GM21786 (cell line): ENCODE results near the gene MCCD1.

Experiments used
- ATAC-seq: cut with Tn5 transposase; IDR thresholded peaks from one replicate; pipeline ENCODE4 v1.9.1; 2021; ENCODE audit not compliant: unreplicated experiment

MCCD1 gene

DNA sequence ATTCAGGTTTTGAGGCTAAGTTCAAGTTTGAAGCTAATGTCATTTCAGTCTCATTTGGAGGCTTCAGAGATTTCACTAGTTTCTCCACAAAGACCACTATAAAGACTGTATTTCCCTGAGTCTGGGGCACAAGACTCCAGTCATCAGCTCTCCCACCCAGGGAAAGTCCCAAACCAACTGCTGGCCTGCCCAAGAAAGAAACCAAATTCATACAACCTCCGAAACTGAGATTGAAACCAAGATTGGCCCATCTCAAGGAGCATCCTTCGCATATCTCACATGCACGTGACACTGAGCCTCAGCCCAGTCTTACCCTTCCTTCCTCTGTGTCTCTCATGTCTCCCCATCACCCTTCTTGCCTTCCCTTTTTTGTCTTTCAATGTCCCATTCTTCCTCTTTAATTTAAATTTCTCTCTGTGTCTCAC lies 39.8 kb downstream of the MCCD1 start:
- peak; percentile 54 for ATAC-seq

DNA sequence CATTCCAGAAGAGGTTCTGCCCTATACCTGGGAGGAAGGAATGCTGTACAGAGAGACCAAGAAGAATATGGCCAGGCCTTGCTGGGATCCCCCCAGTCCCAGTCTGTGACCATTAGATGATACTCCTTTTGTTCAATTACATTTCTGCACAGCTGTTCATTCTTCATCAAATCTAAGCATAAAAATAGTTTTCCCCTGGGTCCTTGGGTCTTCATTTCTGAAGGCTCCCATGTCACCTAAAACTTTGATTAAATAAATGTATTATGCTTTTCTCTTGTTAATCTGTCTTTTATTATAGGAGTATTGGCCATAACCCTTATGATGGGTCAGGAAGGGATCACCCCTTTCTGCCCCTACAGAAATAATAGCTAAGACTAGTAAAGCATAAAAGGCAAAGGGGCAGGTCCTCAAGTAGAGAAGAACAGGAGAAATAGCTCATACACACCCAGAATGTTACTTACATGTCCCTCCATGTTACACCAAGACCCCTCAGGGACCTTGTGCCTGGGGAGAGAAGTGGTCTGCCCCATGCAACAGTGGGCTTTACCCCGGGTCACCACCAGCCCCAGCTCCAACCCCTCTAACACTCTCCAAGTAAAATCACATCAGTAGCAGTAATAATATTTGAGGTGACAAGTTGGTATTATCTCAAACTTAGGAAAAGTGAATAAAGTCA lies 41.2 kb downstream of the MCCD1 start:
- no peak for ATAC-seq

DNA sequence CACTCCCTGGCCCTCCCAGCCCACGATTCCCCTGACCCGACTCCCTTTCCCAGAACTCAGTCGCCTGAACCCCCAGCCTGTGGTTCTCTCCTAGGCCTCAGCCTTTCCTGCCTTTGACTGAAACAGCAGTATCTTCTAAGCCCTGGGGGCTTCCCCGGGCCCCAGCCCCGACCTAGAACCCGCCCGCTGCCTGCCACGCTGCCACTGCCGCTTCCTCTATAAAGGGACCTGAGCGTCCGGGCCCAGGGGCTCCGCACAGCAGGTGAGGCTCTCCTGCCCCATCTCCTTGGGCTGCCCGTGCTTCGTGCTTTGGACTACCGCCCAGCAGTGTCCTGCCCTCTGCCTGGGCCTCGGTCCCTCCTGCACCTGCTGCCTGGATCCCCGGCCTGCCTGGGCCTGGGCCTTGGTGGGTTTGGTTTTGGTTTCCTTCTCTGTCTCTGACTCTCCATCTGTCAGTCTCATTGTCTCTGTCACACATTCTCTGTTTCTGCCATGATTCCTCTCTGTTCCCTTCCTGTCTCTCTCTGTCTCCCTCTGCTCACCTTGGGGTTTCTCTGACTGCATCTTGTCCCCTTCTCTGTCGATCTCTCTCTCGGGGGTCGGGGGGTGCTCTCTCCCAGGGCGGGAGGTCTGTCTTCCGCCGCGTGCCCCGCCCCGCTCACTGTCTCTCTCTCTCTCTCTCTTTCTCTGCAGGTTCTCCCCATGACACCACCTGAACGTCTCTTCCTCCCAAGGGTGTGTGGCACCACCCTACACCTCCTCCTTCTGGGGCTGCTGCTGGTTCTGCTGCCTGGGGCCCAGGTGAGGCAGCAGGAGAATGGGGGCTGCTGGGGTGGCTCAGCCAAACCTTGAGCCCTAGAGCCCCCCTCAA lies 43.5 kb downstream of the MCCD1 start, which contains the start of gene LTA:
Gene LTA, plus strand, starts transcription at position 249 of the 871 bp plus-strand sequence. Its CDS starts 454 bp downstream, at position 703.
- no peak for ATAC-seq

DNA sequence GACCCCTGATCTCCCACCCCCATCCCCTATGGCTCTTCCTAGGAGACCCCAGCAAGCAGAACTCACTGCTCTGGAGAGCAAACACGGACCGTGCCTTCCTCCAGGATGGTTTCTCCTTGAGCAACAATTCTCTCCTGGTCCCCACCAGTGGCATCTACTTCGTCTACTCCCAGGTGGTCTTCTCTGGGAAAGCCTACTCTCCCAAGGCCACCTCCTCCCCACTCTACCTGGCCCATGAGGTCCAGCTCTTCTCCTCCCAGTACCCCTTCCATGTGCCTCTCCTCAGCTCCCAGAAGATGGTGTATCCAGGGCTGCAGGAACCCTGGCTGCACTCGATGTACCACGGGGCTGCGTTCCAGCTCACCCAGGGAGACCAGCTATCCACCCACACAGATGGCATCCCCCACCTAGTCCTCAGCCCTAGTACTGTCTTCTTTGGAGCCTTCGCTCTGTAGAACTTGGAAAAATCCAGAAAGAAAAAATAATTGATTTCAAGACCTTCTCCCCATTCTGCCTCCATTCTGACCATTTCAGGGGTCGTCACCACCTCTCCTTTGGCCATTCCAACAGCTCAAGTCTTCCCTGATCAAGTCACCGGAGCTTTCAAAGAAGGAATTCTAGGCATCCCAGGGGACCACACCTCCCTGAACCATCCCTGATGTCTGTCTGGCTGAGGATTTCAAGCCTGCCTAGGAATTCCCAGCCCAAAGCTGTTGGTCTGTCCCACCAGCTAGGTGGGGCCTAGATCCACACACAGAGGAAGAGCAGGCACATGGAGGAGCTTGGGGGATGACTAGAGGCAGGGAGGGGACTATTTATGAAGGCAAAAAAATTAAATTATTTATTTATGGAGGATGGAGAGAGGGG lies 44.7 kb downstream of the MCCD1 start:
- ATAC-seq: no peak

DNA sequence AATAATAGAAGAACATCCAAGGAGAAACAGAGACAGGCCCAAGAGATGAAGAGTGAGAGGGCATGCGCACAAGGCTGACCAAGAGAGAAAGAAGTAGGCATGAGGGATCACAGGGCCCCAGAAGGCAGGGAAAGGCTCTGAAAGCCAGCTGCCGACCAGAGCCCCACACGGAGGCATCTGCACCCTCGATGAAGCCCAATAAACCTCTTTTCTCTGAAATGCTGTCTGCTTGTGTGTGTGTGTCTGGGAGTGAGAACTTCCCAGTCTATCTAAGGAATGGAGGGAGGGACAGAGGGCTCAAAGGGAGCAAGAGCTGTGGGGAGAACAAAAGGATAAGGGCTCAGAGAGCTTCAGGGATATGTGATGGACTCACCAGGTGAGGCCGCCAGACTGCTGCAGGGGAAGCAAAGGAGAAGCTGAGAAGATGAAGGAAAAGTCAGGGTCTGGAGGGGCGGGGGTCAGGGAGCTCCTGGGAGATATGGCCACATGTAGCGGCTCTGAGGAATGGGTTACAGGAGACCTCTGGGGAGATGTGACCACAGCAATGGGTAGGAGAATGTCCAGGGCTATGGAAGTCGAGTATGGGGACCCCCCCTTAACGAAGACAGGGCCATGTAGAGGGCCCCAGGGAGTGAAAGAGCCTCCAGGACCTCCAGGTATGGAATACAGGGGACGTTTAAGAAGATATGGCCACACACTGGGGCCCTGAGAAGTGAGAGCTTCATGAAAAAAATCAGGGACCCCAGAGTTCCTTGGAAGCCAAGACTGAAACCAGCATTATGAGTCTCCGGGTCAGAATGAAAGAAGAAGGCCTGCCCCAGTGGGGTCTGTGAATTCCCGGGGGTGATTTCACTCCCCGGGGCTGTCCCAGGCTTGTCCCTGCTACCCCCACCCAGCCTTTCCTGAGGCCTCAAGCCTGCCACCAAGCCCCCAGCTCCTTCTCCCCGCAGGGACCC lies 45.6 kb downstream of the MCCD1 start:
- ATAC-seq: no peak

DNA sequence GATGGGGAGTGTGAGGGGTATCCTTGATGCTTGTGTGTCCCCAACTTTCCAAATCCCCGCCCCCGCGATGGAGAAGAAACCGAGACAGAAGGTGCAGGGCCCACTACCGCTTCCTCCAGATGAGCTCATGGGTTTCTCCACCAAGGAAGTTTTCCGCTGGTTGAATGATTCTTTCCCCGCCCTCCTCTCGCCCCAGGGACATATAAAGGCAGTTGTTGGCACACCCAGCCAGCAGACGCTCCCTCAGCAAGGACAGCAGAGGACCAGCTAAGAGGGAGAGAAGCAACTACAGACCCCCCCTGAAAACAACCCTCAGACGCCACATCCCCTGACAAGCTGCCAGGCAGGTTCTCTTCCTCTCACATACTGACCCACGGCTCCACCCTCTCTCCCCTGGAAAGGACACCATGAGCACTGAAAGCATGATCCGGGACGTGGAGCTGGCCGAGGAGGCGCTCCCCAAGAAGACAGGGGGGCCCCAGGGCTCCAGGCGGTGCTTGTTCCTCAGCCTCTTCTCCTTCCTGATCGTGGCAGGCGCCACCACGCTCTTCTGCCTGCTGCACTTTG lies 46.7 kb downstream of the MCCD1 start, which contains the start of gene TNF:
Gene TNF, plus strand, starts transcription at position 231 of the 567 bp plus-strand sequence. Its CDS starts 177 bp downstream, at position 408.
- ATAC-seq: no peak

DNA sequence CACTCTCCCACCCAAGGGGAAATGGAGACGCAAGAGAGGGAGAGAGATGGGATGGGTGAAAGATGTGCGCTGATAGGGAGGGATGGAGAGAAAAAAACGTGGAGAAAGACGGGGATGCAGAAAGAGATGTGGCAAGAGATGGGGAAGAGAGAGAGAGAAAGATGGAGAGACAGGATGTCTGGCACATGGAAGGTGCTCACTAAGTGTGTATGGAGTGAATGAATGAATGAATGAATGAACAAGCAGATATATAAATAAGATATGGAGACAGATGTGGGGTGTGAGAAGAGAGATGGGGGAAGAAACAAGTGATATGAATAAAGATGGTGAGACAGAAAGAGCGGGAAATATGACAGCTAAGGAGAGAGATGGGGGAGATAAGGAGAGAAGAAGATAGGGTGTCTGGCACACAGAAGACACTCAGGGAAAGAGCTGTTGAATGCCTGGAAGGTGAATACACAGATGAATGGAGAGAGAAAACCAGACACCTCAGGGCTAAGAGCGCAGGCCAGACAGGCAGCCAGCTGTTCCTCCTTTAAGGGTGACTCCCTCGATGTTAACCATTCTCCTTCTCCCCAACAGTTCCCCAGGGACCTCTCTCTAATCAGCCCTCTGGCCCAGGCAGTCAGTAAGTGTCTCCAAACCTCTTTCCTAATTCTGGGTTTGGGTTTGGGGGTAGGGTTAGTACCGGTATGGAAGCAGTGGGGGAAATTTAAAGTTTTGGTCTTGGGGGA lies 47.4 kb downstream of the MCCD1 start:
- ATAC-seq: no peak

DNA sequence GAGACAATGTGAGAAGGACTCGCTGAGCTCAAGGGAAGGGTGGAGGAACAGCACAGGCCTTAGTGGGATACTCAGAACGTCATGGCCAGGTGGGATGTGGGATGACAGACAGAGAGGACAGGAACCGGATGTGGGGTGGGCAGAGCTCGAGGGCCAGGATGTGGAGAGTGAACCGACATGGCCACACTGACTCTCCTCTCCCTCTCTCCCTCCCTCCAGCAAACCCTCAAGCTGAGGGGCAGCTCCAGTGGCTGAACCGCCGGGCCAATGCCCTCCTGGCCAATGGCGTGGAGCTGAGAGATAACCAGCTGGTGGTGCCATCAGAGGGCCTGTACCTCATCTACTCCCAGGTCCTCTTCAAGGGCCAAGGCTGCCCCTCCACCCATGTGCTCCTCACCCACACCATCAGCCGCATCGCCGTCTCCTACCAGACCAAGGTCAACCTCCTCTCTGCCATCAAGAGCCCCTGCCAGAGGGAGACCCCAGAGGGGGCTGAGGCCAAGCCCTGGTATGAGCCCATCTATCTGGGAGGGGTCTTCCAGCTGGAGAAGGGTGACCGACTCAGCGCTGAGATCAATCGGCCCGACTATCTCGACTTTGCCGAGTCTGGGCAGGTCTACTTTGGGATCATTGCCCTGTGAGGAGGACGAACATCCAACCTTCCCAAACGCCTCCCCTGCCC lies 48.3 kb downstream of the MCCD1 start:
- no peak for ATAC-seq

DNA sequence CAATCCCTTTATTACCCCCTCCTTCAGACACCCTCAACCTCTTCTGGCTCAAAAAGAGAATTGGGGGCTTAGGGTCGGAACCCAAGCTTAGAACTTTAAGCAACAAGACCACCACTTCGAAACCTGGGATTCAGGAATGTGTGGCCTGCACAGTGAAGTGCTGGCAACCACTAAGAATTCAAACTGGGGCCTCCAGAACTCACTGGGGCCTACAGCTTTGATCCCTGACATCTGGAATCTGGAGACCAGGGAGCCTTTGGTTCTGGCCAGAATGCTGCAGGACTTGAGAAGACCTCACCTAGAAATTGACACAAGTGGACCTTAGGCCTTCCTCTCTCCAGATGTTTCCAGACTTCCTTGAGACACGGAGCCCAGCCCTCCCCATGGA lies 48.8 kb downstream of the MCCD1 start:
- ATAC-seq: no peak

DNA sequence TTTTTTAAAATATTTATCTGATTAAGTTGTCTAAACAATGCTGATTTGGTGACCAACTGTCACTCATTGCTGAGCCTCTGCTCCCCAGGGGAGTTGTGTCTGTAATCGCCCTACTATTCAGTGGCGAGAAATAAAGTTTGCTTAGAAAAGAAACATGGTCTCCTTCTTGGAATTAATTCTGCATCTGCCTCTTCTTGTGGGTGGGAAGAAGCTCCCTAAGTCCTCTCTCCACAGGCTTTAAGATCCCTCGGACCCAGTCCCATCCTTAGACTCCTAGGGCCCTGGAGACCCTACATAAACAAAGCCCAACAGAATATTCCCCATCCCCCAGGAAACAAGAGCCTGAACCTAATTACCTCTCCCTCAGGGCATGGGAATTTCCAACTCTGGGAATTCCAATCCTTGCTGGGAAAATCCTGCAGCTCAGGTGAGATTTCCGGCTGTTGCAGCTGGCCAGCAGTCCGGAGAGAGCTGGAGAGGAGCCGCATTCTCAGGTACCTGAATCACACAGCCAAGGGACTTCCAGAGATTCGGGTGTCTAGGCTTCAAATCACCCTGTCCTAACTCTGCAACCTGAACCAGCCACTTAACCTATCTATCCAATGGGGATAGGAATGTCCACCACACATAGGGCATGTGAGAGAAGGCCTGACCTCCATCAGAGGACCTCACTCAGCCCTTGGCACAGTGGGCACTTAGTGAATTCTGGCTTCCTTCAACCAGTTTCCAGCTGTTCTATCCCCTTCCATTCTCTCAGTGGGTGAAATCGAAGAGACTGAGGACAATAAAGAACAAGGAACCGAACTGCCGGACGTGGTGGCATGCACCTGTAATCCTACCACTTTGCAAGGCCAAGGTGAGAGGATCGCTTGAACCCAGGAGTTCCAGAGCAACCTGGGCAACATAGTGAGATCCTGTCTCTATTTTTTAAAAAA lies 49.7 kb downstream of the MCCD1 start:
- no peak for ATAC-seq

DNA sequence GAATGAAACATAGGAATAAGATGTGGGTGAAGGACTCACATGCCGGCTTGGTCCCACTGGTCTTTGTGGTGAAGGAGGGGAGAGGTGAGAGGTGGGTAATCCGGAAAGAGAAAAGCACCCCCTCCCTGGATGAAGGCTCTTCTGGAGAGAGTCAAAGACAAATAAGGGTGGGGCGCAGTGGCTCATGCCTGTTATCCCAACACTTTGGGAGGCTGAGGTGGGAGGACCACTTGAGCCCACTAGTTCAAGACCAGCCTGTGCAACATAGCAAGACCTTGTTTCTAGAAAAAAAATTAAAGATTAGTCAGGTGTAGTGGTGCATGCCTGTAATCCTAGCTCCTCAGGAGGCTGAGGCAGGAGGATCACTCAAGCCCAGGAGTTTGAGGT lies 50.4 kb downstream of the MCCD1 start:
- no peak for ATAC-seq
